Measurements from ENCODE around the gene CNGA2.

GRCh38 chrX:151745651-151746050 lies 11.1 kb downstream of the CNGA2 start:
- TF ChIP-seq REST (IDR thresholded peaks at IDR 0.05; ENCODE audit: low read depth) (no peak), EP300 (IDR thresholded peaks at IDR 0.05; ENCODE audit: borderline replicate concordance) (no peak), YY1 (IDR thresholded peaks at IDR 0.05; ENCODE audit: low read depth) (no peak), EGR1 (IDR thresholded peaks at IDR 0.05) (no peak), MAX (IDR thresholded peaks at IDR 0.05) (no peak), FOXM1 (IDR thresholded peaks at IDR 0.05; ENCODE audit: borderline replicate concordance, low read depth) (no peak), TCF12 (IDR thresholded peaks at IDR 0.05; ENCODE audit: low read depth) (no peak), NFIC (IDR thresholded peaks at IDR 0.05) (no peak), USF1 (IDR thresholded peaks at IDR 0.05) (no peak), TEAD4 (IDR thresholded peaks at IDR 0.05) (no peak), CEBPB (IDR thresholded peaks at IDR 0.05) (no peak)
